ENCODE results near the gene CAMK1D. TPM values are rescaled to one million over a fixed set of nuclear protein-coding genes. Genes with fewer than 3 reads are reported as not detected.

The CAMK1D gene
- polyA plus RNA-seq, 10 donors: 3.3 to 8.2 (median 5.1) TPM

GRCh38 chr10:12819656-12820055 is 470.3 kb downstream of the CAMK1D start:
- no peak for DNase-seq

GRCh38 chr10:12822126-12822892 is 473.0 kb downstream of the CAMK1D start:
- DNase-seq: no peak

- DNase-seq: no peak
Measured at GRCh38 chr10:12822893-12823170, 473.5 kb downstream of the CAMK1D start.

- no peak for DNase-seq
Measured at GRCh38 chr10:12823328-12823727, 474.0 kb downstream of the CAMK1D start.

- DNase-seq: no peak
Measured at GRCh38 chr10:12825260-12825849, 476.0 kb downstream of the CAMK1D start.

GRCh38 chr10:12826800-12827372 is 477.5 kb downstream of the CAMK1D start:
- no peak for DNase-seq

- DNase-seq: no peak
Measured at GRCh38 chr10:12828736-12829135, 479.4 kb downstream of the CAMK1D start.

- DNase-seq: no peak
Measured at GRCh38 chr10:12829831-12830390, 480.6 kb downstream of the CAMK1D start.

GRCh38 chr10:12832096-12832495 is 482.7 kb downstream of the CAMK1D start:
- no peak for DNase-seq

GRCh38 chr10:12833451-12833850 is 484.1 kb downstream of the CAMK1D start:
- DNase-seq: no peak

- no peak for DNase-seq
Measured at GRCh38 chr10:12834116-12834665, 484.8 kb downstream of the CAMK1D start.

GRCh38 chr10:12834721-12835120 is 485.4 kb downstream of the CAMK1D start:
- no peak for DNase-seq

GRCh38 chr10:12835709-12836108 is 486.4 kb downstream of the CAMK1D start:
- no peak for DNase-seq

- no peak for DNase-seq
Measured at GRCh38 chr10:12838366-12838765, 489.0 kb downstream of the CAMK1D start.

- DNase-seq: peak in 1 of 3 donors; percentile 57
Measured at GRCh38 chr10:12838995-12839927, 489.9 kb downstream of the CAMK1D start.

GRCh38 chr10:12839941-12840611 is 490.7 kb downstream of the CAMK1D start:
- DNase-seq: peak; percentile 47 to 89 (median 73)

- no peak for DNase-seq
Measured at GRCh38 chr10:12841426-12841825, 492.1 kb downstream of the CAMK1D start.

GRCh38 chr10:12841826-12842225 is 492.5 kb downstream of the CAMK1D start:
- DNase-seq: no peak

- DNase-seq: no peak
Measured at GRCh38 chr10:12842310-12842709, 493.0 kb downstream of the CAMK1D start.

GRCh38 chr10:12843296-12843945 is 494.1 kb downstream of the CAMK1D start:
- DNase-seq: no peak

Measured in muscle of back (tissue), 11 donors.